Stimulated activated CD8-positive, alpha-beta memory T cell treated with anti-CD3 and anti-CD28 coated beads, Interleukin-15, amount 100 ng/mL, for 4 hours (primary cell): ENCODE data around the gene SORCS2.

Experiments used
- DNase-seq, 2 donors: peaks; one replicate each; pipeline ENCODE4 v3.0.0-alpha.2; 2020; ENCODE audit warnings: low read depth in 2 of 2

The SORCS2 gene

GRCh38 chr4:7510066-7510465 lies 317.7 kb downstream of the SORCS2 start:
- DNase-seq: no peak

- DNase-seq: no peak
Observed at GRCh38 chr4:7510538-7510937, 318.2 kb downstream of the SORCS2 start.

DNA sequence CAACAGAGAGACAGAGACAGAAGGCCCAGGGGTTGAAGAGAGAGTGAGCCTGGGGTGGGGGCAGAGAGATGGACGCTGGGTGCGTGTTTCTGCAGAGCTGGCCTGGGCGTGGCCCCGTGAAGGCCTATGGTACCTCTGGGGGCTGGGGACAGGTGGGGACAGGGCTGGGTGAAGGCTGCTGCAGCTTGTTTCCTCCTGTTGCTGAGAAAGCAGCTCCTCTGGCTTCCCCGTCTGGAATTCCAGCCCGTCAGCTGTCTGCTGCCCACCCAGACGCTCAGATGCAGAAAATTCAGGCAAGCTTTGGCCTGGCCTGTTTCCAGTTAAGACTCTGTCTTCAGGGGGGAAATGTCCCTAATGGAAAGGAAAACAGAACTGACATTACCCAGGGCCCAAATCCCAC lies 319.2 kb downstream of the SORCS2 start:
- DNase-seq: no peak

- DNase-seq: no peak
Observed at GRCh38 chr4:7512428-7512827, 320.1 kb downstream of the SORCS2 start.

- DNase-seq: no peak
Observed at GRCh38 chr4:7512946-7513345, 320.6 kb downstream of the SORCS2 start.

GRCh38 chr4:7513671-7514070 lies 321.3 kb downstream of the SORCS2 start:
- DNase-seq: no peak

GRCh38 chr4:7514281-7514680 lies 321.9 kb downstream of the SORCS2 start:
- DNase-seq: no peak

GRCh38 chr4:7514789-7515188 lies 322.5 kb downstream of the SORCS2 start:
- DNase-seq: no peak

GRCh38 chr4:7515390-7515902 lies 323.1 kb downstream of the SORCS2 start:
- DNase-seq: no peak

DNA sequence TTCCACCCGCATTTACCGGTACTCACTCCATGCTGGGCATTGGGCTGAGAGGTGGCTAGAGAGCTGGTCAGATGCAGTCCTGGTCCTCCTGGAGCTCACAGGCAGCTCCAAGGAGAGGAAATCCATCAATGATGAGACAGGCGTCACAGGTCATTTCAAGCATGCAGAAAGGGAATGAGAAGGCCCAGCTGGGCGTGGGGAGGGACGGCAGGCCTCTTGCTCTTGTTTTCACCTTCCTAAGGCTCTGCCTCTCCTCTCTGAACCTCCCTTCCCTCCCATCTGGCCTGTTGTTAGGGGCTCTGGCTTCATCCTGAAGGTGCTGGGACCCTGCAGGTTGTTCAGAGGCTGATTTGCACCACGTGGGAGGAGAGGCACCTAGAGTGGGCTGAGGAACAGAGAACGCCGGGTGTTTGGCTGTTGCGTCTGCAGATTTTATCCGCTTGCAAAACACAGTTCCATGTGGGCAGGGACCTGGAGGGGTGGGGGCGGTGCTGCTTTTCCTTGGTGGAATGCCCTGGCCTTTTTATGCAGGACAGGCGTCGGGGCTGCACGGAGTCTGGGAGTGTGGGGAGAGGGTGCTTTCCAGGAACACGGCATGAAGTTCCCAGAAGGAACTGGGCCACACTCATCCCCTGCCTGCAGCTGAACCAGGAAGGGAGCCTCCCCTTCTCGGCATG lies 323.9 kb downstream of the SORCS2 start:
- DNase-seq: no peak

- no peak for DNase-seq
Observed at GRCh38 chr4:7516773-7517144, 324.4 kb downstream of the SORCS2 start.

DNA sequence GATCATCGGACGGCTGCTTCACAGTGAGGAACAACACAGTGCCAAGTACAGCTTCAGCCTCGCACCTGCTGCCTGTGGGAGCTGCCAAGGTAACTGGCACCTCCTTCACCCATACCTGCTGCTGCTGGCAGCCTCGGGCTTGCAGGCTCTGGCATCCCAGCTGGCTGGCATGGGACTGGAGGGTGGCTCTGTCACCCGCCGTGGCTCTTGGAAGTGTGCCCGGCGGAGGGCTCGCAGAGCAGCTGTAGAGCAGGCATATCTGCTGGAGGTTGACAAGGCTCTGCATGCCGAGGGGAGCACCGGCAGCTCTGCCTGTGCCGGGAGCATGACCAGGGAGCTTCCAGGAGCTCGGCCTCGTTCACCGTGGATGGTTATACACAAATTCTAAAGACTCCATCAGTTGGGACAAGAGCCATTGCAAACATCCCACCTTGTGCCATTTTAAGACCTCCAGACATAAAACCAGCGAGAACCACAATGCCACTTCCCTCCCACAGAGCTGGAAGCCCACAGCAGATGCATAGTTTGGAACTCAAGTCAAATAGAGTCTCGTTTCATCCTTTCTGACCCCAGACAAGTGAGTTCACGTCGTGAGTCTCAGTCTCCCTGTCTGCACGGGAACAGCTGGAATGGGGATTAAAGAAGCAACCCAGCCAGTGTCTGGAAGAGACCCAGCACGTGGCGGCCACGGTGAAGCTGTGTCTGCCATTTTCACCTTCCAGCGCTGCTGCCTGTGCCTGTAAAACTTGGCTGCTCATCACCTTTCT lies 326.7 kb downstream of the SORCS2 start:
- no peak for DNase-seq

DNA sequence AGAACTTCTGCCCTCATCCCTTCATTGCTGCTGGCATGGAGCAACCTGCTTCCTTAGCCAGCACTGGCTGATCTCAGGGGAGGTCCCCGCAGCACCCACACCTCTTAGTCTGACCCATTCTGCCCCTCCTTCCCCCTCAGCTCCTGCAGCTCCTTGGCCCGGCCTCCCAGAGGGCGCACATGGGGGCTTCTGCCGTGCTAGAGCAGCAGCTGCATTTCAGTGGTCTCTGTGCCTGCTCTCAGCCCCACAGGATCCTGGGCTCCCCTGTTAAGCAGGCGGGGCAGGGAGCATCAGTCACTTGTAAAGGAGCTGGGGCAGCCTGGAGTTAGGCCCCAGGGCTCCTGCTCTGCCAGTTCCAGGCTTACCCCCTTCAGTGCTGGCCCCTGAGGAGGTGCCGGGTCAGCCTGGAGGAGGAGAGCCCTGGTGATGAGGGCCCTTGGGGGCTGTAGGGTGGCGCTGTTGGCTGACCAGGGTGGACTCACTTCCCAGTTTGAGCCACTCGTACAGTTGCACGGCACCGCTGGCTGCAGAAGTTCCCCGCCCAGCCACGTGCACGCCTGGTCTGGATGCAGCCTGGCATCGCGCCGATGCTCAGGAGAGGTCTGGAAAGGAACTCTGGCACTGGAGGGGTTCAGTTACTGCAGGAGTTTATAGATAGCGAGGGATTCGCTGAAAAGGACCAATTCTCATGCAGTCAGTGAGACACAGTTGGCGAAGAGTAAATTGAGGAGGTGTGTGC lies 327.5 kb downstream of the SORCS2 start:
- no peak for DNase-seq

DNA sequence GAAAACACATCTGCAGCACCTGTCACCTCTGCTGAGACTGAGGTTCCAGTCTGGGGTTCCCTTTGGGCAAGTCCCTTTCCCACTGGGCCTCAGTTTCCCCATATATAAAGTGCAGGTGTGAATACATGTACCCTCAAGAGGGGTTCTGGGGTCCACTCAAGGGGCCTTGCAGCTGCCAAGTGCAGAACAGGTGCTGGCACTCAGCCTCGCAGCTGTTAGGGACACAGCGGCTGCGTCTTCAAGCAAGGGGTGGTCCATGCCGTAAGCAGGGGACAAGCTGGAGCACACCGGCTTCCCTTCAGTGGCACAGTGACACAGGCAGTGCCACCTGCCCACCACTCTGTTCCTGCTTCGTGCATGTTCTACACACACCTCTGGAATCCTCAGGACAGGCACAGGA lies 329.3 kb downstream of the SORCS2 start:
- DNase-seq: no peak

DNA sequence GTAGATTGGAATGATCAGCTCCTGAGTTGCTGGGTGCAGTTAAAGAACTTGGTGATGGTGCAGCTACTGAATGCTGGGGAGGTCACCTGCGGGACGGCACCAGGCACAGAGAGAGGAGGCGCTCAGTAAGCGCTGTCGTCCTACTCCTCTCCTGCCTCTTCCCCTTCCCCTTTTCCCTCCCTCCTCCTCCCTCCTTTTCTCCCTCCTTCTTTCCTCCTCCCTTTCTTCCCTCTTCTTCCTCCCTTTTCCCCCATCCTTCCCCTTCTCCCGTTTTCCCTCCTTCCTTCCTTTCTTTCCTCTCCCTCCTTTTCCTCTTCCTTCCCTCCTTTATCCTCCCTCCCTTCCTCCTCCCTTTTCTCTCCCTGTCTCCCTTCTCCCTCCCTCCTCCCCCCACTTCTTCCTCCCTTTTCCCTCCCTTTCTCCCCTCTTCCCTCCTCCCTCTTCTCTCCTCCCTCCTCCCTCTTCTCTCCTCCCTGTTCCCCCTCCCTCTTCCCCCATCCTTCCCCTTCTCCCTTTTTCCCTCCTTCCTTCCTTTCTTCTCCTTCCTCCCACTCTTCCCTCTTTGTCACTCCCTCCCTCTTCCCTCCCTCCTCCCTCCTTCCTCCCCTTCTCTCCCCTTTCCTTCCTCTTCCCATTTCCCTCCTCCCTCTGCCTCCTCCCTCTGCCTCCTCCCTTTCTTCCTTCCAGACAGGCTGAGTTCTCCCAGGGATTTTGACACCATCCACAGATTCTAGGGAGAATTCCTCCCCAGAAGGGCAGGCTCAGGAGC lies 330.3 kb downstream of the SORCS2 start:
- no peak for DNase-seq

- no peak for DNase-seq
Observed at GRCh38 chr4:7523526-7523925, 331.2 kb downstream of the SORCS2 start.

DNA sequence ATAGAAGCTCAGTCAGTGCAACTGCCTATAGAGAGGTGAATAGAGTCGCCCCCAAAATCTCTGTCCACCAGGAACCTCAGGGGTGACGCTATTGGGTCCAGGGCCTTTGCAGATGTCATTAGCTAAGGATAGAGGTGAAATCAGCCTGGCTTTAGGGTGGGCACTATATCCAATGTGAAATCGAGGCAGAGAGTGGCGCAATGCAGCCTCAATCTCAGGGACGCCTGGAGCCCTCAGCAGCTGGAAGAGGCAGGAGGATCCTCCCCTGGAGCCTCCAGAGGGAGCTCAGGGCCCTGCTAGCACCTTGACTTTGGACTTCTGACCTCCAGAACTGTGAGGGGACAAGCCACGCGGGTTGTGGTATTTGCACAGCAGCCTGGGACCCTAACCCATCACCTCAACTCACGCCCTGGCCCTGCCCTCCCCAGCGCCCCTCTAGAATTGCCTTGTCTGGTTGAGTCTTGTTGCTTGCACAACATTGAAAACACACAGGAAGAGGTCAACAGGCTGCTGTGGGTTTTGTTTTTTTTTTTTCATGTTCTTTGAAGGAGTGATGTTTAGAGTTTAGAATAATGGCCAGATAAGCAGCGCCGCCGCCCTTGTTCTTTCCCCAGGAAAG lies 331.8 kb downstream of the SORCS2 start:
- DNase-seq: no peak

DNA sequence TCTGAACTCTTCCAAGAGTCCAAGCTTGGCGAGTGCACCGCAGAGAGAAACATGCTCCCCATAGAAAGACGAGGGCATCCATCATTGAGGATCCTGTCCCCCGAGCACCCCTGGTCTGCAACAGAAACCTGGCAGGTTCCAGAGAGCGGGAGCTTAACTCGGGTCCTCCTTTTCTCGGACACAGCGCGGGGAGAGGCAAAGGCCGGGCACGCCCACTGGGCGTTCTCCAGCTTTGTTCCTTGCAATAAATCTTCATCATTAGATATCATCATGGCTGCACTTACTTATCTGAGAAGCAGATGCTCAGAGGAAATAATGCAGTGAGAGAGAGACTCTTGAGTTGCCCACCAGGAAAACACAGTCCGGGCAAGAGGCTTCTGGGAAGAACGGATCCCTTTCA lies 332.5 kb downstream of the SORCS2 start:
- no peak for DNase-seq

DNA sequence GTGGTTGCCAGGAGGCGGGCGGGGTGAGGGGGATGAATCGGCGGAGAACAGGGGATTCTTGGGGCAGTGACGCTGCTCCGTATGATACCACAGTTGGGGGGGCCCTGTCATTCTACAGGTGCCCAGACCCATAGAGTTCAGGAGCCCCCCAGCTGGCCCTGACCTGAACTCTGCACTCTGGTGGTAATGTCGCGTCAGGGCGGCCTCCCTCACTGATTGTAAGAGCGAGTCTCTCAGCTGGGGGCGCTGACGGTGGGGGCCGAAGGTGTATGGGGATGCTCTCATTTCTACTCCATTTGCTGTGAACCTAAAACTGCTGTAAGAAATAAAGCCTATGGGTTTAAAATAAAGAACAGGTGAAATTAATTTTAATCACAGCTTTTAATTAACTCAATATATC lies 334.2 kb downstream of the SORCS2 start:
- DNase-seq: no peak

- no peak for DNase-seq
Observed at GRCh38 chr4:7526929-7527535, 334.7 kb downstream of the SORCS2 start.
